NT2/D1 (cell line): Measurements from ENCODE around the gene ASIC2.

ENCODE experiments used
- SUZ12 ChIP-seq: IDR thresholded peaks from 2 replicates; pipeline ENCODE4 v1.6.1; 2011; ENCODE audit not compliant: insufficient read length, insufficient read depth; ENCODE audit errors: extremely low read depth
- YY1 ChIP-seq: IDR thresholded peaks from 2 replicates; pipeline ENCODE4 v1.6.1; 2011; ENCODE audit not compliant: insufficient read length, insufficient read depth

- TF ChIP-seq YY1 (no peak), SUZ12 (no peak)
Measured at GRCh38 chr17:33233811-33234177, 59.3 kb downstream of the ASIC2 start.
